HuH-7.5 (cell line): ENCODE data around the gene DLGAP4.

Experiments used
- DNase-seq: peaks from one replicate; pipeline ENCODE4 v3.0.0; 2011; ENCODE audit warnings: low spot score

DLGAP4 gene

DNA sequence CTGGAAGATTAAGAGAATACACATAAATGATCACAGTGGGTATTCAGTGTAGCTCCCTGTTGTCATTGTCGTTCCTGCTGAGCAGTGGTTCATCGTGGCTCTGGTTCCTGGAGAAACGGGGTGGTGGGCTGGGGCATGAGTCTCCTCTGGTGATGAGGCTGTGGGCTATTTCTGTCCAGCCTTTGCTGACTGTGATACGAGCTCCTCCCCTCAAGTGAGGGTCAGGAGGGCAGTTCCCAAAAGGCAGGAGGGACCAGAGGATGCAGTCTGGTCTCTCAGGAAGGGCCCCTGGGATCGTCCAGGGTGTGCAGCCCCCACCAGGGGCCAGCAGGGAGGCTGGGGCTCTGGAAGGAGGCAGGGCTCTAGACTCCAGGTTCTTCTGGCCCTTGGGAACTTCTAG, 31.1 kb upstream of the DLGAP4 start:
- no peak for DNase-seq

DNA sequence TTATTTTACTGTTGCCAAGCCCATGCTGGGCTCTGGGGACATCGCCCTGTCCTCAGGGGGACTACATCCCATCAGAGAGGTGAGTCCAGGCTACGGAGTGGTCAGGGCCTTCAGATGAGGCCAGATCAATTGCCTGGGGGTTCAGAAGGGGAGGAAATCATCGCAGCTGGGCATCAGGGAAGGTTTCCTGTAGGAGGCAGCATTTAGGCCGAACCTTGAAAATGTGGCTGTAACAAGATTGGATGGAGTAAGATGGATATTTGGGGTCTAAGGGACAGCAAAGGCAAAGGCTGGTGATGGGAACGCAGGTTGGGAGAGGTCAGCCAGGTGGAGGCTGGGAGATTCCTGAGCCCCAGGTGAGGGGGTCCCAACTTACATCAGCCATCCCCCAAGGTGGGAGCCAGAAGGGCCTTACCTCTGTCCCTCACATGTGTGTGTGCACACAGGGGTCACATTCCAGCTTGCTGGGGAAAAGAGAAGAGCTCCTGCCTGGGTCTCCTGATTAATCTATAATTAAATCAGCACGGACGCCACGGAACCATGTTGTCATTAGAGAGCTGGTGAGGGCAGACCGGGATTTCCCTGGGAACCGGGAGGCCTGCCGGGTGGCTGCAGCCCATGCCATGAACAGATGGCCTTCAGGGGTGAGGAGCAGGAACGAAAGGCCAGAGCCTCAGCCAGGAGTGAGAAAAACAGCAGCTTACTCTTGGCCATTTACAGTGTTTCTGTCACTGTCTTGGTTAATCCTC, 30.5 kb upstream of the DLGAP4 start:
- no peak for DNase-seq

DNA sequence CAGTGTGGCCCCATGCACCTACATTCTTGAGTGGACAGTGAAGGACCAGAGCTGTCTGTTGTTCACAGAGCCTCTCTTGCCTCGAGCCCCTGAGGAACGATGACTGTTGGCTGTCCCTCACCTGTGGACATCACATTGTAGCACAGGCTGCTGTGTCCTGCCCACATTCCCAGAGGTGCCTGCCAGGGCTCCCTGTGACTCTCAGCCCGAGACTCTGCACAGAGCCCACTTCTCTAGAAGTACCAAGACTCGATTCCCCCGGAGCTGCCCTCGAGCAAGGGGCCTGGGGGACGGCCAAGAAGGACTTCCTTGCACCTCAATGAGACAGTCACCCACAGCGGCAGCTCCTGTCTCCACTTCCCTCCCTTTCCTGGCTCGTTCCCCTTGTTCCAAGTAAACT, 28.6 kb upstream of the DLGAP4 start:
- no peak for DNase-seq

DNA sequence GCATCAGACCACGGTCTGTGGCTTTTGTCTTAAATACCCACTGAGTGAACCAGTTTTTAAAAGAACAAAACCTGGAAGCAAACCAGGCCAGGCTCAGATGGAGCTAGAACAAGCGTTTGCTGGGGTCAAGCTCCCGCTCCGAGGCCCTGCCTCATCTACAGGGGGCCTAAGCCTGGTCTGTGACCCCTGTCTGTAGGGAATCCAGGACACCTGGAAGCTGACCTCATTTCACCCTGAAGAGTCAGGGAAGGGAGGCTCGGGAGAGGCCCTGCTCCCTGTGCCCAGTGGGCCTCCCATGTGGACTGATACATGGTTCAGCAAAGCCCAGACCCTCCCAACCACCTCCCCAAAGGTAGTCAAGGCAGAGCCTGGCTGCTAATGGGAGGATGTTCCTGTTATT, 26.8 kb upstream of the DLGAP4 start:
- DNase-seq: no peak

DNA sequence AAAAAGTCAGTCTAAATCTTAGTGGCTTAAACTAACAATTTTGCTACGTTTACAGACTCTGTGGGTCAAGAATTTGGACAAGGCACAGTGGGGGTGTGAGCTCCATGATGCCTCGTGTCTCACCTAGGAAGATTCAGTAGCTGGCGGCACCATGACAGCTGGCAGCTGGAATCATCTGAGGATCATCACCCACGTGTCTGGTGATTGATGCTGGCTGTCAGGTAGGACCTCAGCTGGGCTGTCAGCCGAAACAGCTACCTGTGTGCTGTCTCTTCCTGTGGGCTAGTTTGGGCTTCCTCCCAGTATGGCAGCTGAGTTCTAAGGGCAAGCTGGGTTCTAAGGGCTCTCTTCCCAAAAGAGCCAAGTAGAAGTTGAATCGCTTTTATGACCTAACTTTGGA, 26.4 kb upstream of the DLGAP4 start:
- no peak for DNase-seq

DNA sequence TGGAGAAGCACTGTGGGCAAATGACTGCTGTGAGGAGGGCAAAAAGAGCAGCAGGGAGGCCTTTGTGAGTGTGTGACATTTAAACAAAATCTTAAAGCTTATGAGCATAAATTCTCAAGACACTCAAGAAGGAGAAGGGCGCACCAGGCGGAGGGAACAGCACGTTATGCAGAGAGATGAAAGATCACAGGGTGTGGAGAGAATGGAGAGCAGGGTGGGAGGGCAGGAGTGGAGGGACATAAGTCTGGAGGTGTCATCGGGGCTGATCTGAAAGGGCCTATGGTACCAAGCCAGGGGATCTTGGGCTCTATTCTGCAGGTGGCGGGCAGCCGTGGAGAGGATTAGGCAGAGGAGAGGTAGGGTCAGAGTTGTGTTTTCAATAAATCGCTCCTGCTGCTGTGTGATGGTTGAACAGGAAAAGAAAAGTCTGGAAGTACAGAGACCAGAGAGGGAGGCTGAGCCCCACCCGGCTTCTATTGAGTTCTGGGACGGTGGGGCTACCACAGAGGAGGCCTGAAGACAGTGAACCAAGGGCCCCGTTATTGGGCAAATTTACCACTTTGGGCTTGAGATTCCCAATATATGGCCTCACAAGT, 24.3 kb upstream of the DLGAP4 start:
- DNase-seq: no peak

DNA sequence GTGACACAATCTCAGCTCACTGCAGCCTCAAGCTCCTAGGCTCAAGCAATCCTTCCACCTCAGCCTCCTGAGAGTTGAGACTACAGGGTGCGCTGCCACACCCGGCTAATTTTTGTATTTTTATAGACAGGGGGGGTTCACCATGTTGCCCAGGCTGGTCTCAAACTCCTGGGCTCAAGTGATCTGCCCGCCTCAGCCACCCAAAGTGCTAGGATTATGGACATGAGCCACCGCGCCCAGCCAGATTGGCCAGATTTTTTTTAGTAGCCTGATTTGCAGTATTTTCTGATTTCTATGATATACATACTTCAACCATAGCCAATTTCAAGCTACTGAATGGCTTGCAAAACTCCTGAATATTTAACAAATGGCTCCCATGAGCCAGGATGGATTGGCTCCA, 21.4 kb upstream of the DLGAP4 start:
- DNase-seq: no peak

DNA sequence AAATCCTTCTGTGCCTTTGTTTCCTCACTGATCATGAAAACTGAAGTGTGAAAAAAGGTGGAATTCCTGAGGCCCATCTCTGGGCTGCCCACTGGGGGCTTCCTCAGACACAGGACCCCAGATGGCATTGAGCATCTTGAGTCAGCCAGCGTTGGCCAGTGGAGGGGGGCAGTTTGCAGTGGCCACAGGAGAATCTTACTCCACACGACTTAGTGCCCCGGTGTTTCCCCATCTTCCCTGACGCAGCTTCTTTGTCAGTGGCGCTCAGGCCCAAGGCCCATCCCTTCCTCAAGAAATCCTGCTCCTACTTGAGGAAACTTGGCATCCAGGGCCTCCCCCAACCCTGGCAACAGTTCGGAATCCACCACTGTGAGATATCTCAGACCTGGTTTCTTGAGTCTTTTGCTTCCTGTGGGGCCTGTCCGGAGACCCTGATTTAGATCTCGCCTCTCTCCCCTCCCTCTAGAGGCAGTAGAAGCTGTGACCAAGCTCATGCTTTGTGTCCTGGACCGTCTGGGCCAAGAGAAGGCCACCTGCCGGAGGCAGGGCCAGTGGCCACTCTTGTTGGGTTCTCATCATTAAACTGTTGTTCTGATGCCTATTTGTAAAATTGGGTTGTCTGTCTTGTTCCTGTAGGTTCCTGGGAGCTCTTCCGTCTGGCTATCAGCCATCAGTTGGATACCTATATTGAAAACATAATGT, 20.2 kb upstream of the DLGAP4 start:
- DNase-seq: no peak

DNA sequence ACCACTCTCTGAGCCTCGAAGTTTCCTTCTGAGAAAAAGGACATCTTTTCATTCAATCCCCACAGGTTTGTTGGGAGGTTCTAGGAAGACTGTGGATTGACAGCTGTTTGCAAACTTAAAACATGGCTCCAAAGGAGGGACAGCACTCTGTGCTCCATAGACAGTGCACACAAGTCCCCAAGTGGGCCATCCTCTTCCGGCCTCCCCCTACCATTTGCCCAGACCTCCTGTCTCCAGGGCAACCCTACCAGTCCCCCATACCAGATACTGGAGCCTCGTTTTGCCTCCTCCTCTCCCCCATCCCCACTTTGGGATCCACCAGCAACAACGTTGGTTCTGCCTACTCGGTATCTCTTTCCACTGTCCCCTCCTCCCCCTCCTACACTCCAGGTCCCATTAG, 8.5 kb upstream of the DLGAP4 start:
- no peak for DNase-seq

DNA sequence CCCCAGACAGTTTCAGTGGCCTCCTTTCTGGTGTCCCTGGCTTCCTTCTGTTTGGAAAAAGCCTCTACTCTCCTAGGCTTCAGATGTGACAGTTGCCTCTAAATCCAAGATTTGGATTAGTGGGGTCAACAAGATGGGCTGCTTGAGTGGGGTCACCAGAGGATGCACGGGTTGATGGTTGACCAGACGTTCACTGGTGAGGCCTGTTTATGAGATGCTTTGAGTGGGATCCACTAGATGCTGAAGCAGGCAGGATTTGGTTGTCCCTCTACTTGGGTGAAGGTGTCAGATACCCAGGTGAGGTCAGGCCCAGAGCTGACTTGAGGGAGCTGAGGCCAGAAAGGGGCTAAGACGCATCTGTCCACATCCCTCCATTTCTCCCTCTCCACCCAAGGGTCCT, 8.1 kb upstream of the DLGAP4 start:
- no peak for DNase-seq

DNA sequence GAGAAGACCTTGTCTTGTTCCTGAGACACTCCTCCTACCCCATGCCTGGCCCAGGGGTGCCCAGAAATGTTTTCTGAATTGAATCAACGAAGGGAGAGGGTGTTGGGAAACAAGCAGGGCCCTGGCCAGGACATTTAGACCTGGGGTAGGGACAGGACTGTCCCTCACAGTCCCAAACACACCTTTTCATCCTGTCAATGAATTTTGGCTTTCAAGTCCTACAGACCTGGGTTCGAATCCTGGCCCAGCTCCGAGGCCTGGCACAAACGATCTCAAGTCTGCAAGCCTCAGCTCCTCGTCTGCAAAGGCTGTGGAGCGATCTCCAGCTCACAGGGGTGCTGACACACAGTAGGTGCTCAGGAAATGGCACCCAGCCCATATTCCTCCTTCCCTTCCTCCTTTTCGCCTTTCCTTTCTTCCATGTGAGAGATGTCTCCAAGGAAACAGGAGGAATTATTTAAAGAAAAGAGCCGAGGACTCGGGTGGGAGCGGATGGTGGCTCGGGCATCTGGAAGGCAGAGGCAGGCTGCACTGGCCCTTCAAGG, 7.3 kb upstream of the DLGAP4 start:
- no peak for DNase-seq

DNA sequence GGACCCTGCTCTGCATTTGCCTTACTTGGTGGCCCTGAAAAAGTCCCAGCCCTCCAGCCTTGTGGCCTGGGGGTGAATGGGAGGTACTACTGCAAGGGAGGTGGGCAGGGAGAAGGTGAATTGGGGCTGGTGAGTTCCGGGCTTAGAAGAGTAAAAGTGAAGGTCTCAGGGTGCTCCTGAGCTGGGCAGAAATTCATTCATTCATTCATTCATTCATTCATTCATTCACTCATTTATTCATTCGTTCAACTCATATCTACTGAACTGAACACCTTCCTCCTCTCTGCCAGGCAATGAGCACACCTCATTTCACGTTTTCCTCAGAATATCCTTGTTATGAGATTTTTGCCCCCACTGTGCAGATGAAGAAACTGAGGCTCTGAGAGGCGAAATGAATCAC, 6.7 kb upstream of the DLGAP4 start:
- DNase-seq: no peak

DNA sequence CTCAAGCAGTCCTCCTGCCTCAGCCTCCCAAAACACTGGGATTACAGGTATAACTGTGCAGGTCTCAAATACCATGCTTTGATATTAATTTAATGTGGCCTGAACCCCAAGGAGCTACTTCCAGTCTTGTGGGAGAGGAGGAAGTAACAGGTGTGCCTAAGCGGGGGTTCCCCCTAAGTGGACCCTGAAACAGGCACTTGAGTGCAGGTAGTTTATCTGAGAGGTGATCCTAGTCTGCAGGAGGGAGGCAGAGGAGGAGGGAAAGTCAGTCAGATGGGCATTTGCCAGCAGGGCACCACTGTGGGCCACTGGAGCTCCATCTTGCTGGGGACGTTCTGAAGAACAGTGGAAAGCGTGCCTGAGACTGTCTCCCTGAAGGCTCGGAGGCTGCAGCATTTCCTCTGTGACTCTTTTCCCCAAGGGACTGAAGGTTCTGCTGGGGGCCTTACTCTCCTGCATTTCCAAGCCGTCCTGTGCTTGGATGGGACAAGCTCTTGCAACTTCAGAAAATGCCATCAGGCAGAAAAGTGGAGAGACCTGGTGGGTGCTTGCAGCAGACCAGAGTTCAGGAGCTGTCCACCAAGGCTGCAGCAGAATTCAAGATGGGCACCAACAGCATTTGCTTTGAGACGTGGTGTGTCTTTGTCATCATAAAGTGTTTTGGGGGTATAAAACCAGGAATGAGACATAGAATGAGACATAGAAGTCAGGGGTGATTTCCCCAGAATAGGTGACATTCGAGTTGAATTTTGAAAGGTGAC, 4.6 kb upstream of the DLGAP4 start:
- DNase-seq: no peak

DNA sequence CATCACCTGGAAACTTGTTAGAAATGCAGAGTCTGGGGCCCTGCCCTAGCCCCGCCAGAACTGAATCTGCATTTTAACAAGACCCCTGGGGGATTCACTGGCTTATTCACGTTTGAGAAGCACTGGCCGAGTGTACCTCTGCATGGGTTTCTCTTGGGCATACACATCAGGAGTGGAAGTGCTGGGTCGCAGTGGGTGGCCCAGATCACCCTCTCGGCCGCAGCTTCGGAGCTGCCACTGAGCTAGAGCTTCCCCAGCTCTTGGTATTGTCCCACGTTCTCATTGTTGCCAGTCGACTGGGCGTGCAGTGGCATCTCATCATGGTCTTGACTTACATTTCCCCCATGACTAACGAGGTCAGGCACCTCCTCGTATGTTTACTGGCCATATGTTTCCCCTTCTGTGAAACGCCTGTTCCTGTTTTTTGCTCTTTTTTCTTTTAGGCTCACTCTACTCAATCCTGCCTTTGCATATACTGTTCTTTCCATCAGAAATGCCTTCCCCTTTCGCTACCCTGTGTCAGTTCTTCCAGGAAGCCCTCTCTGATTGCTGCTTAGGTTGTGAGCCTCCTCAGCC, 3.0 kb upstream of the DLGAP4 start:
- DNase-seq: no peak

DNA sequence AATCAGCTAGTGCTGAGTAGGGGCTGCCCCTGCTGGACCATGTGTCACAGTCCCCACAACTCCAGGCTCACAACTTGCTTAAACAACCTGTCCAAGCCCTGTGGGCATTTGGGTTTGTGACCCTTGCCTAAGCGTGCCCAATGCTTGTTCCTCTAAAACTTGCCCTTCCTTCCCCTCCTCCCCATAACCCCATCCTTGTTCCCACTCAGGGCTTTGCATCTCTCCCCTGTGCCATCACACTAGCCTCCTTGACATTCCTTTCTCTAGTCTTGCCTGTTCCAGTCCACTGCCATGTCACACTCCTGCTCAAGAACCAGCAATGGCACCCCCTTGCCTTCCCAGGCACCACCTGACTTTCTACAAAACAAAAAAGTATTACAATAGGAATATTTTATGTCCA, 2.3 kb upstream of the DLGAP4 start:
- no peak for DNase-seq

DNA sequence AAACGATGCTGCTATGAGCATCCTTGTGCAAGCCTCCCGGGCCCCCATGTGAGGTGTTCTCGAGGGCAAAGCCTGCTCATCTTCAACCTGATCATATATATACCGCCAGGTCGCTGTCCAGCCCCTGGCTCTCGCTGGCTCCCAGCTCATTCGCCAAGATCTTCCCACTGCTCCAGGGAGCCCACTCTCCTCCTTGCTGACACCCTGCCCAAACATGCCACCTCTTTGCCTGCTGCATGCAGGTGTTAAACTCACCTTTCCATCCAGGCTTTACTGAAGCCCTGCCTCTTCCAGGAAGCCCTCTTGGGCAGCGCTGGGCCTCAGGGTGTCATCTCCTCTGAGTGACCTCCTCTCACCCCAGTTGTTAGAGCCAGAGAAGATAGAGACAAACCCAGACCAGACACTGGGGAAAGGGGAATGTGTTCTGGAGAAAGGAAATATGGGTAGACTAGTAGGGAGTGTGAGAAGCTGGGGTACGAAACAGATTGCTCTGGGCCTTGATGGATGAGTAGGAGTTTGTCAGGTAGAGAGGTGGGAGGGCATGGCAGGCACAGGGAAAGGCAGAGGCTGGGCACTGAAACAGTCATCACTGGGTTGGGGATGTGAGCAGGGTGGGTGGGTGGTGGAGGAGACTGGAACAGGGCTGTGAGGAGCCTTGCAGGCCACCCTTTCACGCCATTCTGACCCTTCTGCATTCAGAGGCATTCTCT, 1.2 kb upstream of the DLGAP4 start:
- DNase-seq: no peak

DNA sequence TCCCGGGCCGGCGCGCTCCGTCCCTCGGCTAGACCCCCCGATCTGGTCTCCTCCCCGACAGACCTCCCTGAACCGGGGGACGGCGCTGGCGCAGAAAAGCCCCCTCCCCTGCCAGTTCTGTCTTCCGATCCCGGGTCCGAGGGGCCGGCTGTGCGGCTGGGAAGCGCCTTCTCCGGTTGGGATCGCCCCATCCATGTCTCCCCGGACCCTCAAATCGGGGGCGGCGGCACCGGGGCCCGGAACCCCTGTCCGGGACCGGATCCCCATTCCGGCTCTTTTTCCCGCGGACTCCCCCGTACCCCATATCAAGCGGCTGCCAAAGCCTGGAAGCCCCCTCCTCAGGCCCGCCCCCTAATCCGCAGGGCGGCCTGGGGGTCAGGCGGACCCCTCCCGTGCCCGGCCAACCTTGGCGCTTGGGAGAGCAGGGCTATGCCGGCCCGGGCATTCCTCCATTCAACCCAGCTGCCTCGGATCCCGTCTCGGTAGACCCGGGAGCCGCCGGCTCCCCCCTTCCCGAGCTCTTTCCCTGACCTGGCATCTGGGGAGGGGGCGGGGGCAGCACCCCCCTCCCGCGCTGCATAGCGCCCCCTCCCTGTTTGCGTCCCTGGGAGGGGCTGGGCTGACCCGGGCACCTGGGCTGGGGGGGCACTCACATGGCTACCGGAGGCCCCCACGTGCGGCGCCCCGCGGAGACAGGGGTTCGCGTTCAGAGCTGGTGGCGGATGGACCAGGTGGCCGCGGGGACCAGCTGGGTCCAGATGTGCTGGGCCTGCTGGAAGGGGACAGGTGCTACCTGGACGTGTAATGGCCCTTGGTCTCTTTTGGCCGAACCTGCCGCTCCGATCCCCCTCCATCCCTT, 643 bp downstream of the DLGAP4 start:
- no peak for DNase-seq

DNA sequence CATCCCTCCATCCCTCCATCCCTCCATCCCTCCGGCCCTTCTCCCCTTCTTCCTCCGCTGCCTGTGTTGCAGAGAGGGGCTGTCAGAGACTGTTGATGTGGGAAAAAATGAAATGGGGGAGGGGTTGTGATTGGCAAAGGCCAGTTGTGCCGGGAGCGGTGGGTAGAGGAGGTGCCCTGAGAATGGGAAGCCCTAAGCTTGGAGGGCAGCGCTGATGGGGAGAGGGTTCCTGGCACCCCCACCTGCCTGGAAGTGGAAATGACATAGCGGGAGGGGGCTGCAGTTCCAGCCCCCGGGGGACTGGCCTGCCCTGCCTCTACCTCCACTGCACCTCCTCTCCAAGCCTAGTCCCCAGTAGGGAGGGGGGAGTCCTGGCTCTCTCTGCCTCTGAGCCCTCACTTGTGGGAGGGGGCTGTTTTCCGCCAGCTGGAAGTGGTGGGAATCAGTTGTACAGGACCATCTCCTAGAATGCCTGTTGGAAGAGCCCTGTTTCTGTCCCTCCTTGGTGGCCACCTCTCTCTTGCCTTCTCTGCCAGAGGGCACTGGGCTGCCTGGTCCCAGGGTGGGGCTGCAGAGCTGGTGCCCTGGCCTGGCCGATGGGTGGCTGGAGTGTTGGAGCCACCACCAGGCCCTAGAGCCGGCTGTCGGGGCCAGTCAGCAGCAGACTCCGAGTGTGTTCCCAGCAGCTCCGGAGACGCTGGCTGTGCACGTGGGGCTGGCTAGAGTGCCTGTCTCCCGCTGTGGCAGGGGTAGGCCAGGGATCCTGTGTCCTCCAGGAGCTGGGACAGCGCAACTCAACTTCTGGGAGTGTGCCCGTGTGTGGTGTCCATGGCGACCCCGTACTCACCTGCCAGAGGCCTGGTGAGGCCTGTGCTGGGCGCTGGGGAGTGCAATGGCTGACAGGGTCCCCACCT, 1.5 kb downstream of the DLGAP4 start:
- no peak for DNase-seq

DNA sequence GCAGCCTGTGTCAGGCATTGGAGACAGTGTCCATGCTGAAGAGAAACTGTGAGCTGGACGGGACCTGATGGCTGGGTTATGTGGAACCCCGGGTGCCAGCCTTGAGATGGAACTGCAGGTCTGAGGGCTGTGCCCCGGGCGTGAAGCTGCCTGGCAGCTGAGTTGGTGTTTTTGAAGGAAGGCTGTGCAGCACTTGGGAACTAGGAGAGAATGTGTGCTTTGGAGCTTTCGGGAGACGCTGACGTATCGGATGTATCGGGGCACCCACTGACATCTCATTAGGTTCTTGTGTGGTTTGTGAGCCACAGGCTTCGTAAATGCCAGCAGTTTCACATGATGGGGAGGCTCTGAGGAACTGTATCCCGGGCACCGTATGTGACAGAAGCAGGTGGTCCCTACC, 2.2 kb downstream of the DLGAP4 start:
- no peak for DNase-seq
